Measurements from ENCODE around the gene BHLHE23.

DNA sequence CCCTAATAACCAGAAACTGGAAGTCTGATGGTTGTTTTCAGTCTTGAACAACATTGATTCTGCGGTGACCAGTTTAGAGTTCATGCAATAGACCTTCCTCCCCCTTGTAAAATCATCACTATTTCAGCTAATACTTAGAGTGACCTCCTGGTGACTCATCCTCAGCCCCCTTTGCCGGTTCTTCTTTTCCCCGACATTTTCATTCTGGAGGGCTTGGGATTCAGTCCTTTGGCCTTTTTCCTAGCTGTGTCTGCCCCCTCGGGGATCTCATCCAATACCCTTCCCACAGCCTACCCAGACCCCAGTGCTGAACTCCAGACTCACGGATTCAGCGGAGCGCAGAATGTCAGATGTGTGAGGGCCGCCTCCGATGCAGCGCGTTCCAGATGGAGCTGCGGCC is 7.5 kb upstream of the BHLHE23 start:
- TF ChIP-seq, protein P1, sequence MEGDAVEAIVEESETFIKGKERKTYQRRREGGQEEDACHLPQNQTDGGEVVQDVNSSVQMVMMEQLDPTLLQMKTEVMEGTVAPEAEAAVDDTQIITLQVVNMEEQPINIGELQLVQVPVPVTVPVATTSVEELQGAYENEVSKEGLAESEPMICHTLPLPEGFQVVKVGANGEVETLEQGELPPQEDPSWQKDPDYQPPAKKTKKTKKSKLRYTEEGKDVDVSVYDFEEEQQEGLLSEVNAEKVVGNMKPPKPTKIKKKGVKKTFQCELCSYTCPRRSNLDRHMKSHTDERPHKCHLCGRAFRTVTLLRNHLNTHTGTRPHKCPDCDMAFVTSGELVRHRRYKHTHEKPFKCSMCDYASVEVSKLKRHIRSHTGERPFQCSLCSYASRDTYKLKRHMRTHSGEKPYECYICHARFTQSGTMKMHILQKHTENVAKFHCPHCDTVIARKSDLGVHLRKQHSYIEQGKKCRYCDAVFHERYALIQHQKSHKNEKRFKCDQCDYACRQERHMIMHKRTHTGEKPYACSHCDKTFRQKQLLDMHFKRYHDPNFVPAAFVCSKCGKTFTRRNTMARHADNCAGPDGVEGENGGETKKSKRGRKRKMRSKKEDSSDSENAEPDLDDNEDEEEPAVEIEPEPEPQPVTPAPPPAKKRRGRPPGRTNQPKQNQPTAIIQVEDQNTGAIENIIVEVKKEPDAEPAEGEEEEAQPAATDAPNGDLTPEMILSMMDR (IDR thresholded peaks at IDR 0.05; ENCODE audit: borderline replicate concordance, extremely low read depth, low read length, poor library complexity, severe bottlenecking) = no peak
- no peak for TF ChIP-seq EZH2 (IDR thresholded peaks at IDR 0.05; ENCODE audit: borderline replicate concordance, low read depth, low read length, severe bottlenecking)
